ENCODE results near the gene KMT2D.

GRCh38 chr12:49037947-49038237 lies 22.7 kb downstream of the KMT2D start:
- TF ChIP-seq POLR2A (IDR thresholded peaks at IDR 0.05; ENCODE audit: low read depth, low read length): no peak
- no peak for TF ChIP-seq TAF1 (IDR thresholded peaks at IDR 0.05; ENCODE audit: low read depth, low read length)
- TF ChIP-seq POLR2AphosphoS5 (IDR thresholded peaks at IDR 0.05; ENCODE audit: low read depth, low read length): no peak
